Tibial artery (tissue), 4 donors: ENCODE measurements around the gene CALML3.

Experiments used
- DNase-seq, 2 donors: peaks; one replicate each; pipeline ENCODE4 v3.0.0-alpha.2; 2019
- H3K27ac ChIP-seq, 2 donors: fragments of 200-600 bp; sonication (generic) in 1 of 2; 1 replicate in 1 of 2; 2 replicates in 1 of 2; pipeline ENCODE4 v1.5.1; 2018 to 2019; ENCODE audit warnings: mild to moderate bottlenecking in 1 of 2
- H3K27me3 ChIP-seq, 2 donors: fragments of 200-600 bp; sonication (generic) in 1 of 2; one replicate each; pipeline versions ENCODE4 v1.5.1 to v1.6.0; 2016 to 2019
- H3K36me3 ChIP-seq, 3 donors: fragments of 200-600 bp; sonication (generic) in 2 of 3; one replicate each; pipeline ENCODE4 v1.5.1; 2016 to 2019; ENCODE audit warnings: mild to moderate bottlenecking in 2 of 3
- H3K4me1 ChIP-seq, 4 donors: fragments of 200-600 bp; sonication (generic) in 2 of 4; 1 replicate in 3 of 4; 2 replicates in 1 of 4; pipeline ENCODE4 v1.5.1; 2016 to 2019
- H3K4me3 ChIP-seq, 2 donors: fragments of 200-600 bp; sonication (generic) in 1 of 2; 1 replicate in 1 of 2; 2 replicates in 1 of 2; pipeline ENCODE4 v1.5.1; 2018 to 2019; ENCODE audit warnings: mild to moderate bottlenecking in 2 of 2
- H3K9me3 ChIP-seq, 3 donors: fragments of 200-600 bp; sonication (generic) in 1 of 3; one replicate each; pipeline ENCODE4 v1.5.1; 2016 to 2019
- intact Hi-C: fragments of 100-400 bp; cut with DNase I; formaldehyde crosslinking; loops from one replicate; pipeline ENCODE4 v1.15.0; 2023; ENCODE audit warnings: low total_unique reads
- TF ChIP-seq, protein P1 (sequence below), 2 experiments: fragments of 200-600 bp in 1 of 2; fragments of 450-650 bp in 1 of 2; IDR thresholded peaks; one replicate each; pipeline ENCODE4 v1.5.1; 2017 to 2019; ENCODE audit warnings: antibody characterized with exemption in 2 of 2, mild to moderate bottlenecking in 1 of 2, moderate library complexity in 1 of 2

The CALML3 gene

GRCh38 chr10:5567477-5567876 lies 42.7 kb downstream of the CALML3 start:
- TF ChIP-seq, protein P1, sequence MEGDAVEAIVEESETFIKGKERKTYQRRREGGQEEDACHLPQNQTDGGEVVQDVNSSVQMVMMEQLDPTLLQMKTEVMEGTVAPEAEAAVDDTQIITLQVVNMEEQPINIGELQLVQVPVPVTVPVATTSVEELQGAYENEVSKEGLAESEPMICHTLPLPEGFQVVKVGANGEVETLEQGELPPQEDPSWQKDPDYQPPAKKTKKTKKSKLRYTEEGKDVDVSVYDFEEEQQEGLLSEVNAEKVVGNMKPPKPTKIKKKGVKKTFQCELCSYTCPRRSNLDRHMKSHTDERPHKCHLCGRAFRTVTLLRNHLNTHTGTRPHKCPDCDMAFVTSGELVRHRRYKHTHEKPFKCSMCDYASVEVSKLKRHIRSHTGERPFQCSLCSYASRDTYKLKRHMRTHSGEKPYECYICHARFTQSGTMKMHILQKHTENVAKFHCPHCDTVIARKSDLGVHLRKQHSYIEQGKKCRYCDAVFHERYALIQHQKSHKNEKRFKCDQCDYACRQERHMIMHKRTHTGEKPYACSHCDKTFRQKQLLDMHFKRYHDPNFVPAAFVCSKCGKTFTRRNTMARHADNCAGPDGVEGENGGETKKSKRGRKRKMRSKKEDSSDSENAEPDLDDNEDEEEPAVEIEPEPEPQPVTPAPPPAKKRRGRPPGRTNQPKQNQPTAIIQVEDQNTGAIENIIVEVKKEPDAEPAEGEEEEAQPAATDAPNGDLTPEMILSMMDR (IDR thresholded peaks at IDR 0.05), result no peak
- DNase-seq, result no peak
- Histone ChIP-seq H3K4me1 (peaks cover 6 to 27% (median 21%) of the 10 kb centered on the region in 4 donors), H3K9me3 (no peaks in the 10 kb centered on the region), H3K27me3 (no peaks in the 10 kb centered on the region), H3K27ac (no peak overlapping the region), H3K36me3 (no peaks in the 10 kb centered on the region), H3K4me3 (no peak overlapping the region)
- intact Hi-C loops, result no loop called here

DNA sequence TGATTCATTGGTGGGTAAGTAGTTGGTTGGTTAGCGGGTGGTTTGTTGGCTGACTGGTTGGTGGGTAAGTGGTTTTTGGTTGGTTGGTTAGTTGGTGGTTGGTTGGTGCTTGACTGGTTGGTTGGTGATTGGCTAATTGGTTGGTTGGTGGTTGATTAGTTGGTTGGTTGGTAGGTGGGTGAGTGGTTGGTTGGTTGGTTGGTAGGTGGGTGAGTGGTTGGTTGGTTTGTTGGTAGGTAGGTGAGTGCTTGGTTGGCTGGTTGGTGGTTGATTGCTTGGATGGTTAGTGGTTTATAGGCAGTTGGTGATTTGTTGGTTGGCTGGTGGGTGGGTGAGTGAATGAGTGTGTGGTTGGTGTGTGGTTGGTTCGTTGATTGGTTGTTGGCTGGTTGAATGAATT lies 44.2 kb downstream of the CALML3 start:
- TF ChIP-seq, protein P1 (IDR thresholded peaks at IDR 0.05), result no peak
- Histone ChIP-seq H3K27ac (no peak overlapping the region), H3K27me3 (no peaks in the 10 kb centered on the region), H3K4me1 (peaks cover 0 to 17% (median 11%) of the 10 kb centered on the region in 4 donors), H3K36me3 (no peaks in the 10 kb centered on the region), H3K9me3 (no peaks in the 10 kb centered on the region), H3K4me3 (no peak overlapping the region)
- no peak for DNase-seq
- intact Hi-C loops, result no loop called here

DNA sequence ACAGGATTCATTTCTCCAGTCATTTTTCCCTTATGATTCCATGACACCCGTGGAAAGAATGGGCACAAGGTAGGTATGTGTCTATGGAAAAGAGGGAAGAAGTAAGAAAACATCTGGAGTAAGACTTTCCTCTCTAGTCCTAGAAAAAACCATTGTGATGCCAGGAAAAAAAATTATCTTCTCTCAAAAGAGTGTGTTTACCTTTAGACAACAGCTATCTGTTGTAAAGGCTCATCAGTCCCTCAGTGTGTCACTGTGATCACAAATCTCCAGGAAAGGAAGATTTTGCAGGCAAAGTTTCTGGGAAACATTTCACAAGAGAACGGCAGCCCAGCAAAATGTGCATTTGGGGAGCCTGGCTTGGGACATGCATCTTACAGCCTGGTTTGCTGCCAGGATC lies 44.8 kb downstream of the CALML3 start:
- no peaks in the 10 kb centered on the region for H3K27me3 ChIP-seq
- no peak overlapping the region for H3K27ac ChIP-seq
- H3K4me1 ChIP-seq, result peaks cover 0 to 12% (median 6%) of the 10 kb centered on the region in 4 donors
- intact Hi-C loops, result no loop called here
- DNase-seq, result no peak
- H3K9me3 ChIP-seq, result no peaks in the 10 kb centered on the region
- no peaks in the 10 kb centered on the region for H3K36me3 ChIP-seq
- TF ChIP-seq, protein P1 (IDR thresholded peaks at IDR 0.05), result no peak
- H3K4me3 ChIP-seq, result no peak overlapping the region

- no peaks in the 10 kb centered on the region for H3K36me3 ChIP-seq
- peaks cover 0 to 11% (median 5%) of the 10 kb centered on the region in 4 donors for H3K4me1 ChIP-seq
- no peaks in the 10 kb centered on the region for H3K27me3 ChIP-seq
- H3K4me3 ChIP-seq, result no peak overlapping the region
- TF ChIP-seq, protein P1 (IDR thresholded peaks at IDR 0.05), result no peak
- H3K27ac ChIP-seq, result no peak overlapping the region
- intact Hi-C loops, result no loop called here
- H3K9me3 ChIP-seq, result no peaks in the 10 kb centered on the region
- DNase-seq, result peak in 1 of 2 donors; percentile 60
Observed at GRCh38 chr10:5570007-5570655, 45.4 kb downstream of the CALML3 start.

- intact Hi-C loops, result no loop called here
- H3K4me1 ChIP-seq, result peaks cover 0 to 20% (median 10%) of the 10 kb centered on the region in 4 donors
- no peak overlapping the region for H3K4me3 ChIP-seq
- H3K36me3 ChIP-seq, result no peaks in the 10 kb centered on the region
- no peak overlapping the region for H3K27ac ChIP-seq
- no peaks in the 10 kb centered on the region for H3K27me3 ChIP-seq
- DNase-seq, result peak in 1 of 2 donors; percentile 45
- TF ChIP-seq, protein P1 (IDR thresholded peaks at IDR 0.05), result no peak
- H3K9me3 ChIP-seq, result no peaks in the 10 kb centered on the region
Observed at GRCh38 chr10:5570979-5571810, 46.4 kb downstream of the CALML3 start.
